Inferior parietal cortex (tissue), 1 donor: ENCODE measurements around the gene CHD2.
"Not testable (repeated sequence)": the region's sequence is repeated elsewhere in the genome, so short reads cannot be mapped to it uniquely, and the experiment has no call there.

Source experiments
- DNase-seq: peaks from one replicate; pipeline ENCODE4 v3.0.0-alpha.2; 2016; ENCODE audit errors: extremely low spot score

Gene CHD2

DNA sequence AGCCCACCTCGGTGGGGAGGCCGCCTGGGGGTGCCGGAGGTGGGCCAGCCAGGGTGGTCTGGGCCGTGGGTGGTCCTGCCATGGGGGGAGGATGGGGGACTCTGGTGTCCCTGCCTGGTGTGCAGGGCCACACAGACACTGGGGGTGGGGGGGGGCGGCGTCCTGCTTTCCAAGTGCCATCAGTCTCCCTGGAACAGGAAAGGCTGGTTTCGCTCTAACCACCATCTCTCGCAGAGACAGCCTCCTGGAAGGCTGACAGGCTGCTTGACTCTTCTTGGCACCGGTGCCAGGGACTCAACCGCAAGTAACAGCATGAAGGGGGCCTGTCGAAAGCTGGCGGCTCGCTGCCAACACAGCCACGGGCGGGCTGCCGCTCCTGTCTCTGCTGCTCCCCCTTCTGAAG, 148.6 kb downstream of the CHD2 start:
- no peak for DNase-seq

DNA sequence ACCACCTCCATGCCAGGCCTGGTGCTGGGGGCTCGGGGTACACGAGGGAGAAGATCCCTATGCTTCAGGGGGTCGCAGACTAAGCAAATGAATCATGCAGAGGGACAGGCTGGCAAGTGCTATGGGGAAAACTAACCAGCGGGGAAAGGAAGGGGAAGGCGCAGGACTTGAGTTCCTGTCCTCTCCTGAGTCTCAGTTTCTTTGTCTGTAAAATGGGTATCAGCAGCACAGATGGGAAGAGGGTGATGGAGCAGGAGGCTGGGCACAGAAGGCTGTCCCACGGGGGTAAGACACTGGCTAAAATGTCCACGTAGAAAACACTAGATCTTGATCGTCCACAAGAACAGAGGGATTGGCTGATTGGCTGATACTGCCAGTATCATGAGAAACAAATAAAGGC, 149.1 kb downstream of the CHD2 start:
- no peak for DNase-seq

DNA sequence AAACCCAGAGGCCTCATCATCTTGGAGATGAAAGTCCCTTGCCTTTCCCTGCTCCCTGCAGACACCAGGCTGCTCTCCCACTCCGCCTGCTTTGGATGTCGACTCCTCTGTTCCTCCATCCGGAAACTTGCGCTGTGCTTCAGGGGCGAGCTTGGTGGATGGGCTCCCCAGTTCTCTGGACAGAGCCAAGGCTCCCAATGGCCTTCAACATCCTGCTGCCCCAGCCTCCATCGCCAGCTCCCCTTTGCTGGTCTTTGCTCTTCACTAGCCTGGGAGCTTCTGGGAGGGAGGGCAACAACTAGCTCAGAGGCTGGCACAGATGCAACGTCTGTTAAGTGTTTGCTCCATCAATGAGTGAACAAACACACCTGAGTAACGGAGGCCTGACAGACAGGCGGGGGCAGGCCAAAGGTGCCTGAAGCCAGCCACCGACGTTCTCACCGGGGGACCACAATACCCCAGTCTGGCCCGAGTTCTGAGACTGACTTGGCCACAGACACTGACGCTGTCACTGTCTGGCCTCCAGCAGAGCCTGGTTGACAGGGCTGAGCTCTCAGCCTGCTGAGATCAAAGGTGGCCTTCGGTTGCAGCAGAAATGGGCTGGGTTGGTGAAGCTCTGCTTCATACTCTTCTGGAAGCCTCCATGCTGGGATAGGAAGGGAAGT, 149.9 kb downstream of the CHD2 start:
- DNase-seq = no peak

DNA sequence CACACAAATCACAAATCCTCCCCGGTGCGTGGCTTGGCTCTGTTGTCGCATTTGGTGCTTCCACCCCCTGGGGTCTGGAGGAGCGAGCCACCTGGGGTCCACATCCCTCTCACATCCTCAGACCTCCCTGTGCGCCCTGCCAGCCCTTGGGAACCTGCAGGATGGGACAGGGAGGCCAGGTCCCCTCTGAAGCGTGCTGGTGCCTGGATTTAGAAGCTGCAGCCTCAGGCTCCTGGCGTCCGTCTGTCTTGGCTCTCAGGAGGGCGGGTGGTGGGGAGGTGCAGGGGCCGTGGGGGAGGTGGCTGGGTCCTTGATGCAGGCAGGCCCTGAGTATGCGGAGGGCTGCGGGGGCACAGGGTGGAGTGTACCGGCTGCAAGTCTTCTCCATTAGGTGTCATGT, 150.5 kb downstream of the CHD2 start:
- DNase-seq = no peak

DNA sequence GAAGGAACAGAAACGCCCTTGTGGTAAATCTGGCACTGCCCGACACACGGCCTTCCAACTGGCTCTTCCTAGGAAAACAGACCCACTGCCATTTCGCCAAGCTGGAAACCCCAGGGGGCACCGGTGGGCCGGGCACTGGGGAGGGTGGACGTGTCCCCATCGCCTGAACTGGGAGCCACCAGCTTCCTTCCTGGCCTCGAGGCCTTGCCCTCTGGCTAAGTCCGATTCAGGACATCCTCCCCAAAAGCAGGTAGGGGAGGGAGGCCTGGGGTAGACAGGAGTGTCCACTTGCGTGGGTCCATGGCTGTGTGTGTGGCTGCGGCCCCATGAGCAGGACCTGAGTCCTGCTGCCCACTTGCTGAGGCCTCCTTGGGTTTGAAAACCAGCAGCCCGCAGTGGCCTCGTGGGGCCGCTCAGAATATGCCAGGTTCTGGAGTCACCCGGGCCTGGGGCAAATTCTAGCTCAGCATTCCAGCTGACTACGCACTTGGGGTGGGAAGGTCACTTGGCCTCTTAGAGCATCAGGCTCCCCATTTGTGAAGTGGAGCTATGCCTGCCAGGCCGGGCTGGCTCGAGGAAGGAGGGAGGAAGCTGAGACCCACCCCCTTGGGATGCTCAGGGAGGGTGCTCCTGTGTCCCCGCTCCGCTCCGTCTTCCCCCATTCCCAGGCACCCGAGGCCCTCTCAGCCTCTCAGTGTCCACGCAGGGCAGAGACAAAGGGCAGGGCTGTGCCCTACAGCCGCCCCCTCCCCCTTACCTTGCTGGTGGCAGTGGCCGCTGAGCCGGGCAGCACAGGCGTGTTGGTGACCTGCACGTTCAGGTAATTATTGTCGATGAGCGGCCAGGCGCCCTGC, 151.3 kb downstream of the CHD2 start:
- no peak for DNase-seq

DNA sequence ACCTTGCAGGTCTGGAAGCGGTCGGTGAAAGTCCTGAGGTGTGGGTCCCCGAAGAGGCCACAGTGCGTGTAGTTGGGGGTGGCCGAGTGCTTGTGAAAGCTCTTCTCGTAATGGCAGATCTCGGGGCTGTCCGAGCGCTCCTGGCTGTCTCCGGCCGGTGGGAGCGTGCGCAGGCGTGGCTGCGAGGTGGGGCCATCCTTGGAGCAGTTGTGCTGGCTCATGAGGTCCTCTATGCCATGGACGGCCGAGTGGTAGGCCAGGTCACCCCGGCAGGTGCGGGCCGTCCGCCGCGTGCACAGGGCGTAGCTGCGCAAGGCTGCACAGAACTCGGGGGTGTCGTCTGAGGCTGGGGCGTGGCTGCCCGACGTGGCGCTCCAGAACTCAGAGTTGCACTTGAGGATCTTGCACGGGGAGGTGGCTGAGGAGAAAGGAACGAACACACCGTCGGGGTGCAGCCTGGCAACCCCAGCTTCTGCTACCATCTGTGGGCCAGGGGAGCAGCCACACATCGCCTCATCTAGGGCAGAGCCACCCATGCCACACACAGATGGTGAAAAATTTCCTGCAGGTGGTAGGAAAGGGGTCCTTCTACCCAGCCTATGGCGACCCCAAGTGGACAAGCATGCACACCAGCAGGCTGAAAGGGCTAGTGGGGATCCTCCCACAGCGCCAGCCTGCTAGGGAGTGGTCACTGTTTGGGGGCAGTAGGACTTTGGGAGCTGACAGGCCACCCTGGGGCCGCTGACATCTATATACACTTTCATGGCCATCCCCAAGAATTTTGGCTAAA, 152.2 kb downstream of the CHD2 start:
- DNase-seq = no peak

DNA sequence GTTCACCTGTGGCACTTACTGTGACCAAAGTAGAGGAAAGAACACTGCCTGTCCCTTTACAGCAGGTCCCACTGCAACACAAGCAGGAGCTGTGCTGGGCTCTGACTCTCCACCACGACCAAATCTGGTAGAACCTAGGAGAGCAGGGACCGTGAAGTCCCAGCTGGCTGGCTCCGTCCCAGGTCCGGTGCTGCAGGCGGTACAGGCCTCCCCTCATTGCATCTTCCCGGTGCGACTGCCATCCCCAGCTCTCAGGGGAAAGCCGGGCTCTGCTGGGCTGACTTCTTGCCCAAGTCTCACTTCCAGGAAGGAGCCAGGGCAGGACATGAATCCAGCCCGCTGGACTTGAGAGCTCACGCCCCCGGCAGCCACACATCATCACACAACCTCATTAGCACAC, 155.1 kb downstream of the CHD2 start:
- DNase-seq = no peak

DNA sequence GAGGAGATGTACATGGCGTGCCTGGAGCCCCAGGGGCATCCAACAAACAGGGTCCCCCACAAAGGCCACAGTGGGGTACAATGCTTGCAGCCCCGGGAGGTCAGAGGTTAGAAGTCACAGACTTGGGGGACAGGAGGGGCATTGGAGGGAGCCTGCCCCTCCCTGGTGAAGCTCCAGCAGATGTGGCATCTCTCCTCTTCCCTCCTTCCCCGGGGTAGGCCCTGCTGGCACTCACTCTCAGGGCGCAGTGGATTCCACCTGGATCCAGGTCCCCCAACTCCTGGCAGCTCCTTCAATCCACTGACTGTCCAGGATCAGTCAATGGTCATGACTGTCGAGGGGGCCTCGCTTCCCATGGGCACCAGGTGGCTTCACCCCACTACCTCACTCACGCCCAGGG, 156.7 kb downstream of the CHD2 start:
- no peak for DNase-seq

DNA sequence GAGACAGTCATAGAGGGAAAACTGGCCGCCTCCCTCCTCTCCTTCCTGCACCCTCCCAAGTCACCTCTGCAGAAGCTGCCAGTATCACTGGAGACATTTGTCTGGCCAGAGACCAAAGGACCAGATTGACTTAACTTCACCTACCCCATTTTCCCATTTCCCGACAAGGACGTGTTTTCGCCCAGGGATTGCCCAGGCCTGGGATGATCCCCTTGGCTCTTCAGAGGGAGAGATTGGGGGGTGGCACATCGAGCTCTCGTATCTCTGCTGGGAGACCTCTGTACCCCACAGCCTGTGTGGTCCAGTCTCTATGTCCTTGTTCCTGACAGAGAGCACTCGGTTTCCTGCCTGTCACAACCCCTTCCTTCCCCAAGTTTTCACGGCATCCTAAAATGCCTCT, 157.5 kb downstream of the CHD2 start:
- no peak for DNase-seq

DNA sequence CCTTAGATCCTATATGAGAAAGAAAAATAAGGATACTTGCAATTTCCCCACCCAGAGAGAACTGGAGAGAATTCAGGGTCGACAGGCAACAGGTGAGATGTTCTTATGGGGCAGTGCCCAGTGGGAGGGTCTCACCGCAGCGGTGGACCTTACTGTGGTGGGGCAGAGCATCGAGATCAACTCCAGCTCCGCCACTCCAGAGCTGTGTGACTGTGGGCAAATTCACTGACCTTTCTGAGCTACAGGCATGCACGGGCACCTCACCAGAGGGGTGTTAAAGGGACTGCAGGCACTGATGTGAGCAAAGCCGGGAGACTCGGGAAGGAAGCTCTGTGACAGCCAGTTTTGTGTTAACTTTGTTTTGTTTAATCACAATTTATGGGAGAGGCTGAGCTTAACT, 158.0 kb downstream of the CHD2 start:
- DNase-seq = no peak

DNA sequence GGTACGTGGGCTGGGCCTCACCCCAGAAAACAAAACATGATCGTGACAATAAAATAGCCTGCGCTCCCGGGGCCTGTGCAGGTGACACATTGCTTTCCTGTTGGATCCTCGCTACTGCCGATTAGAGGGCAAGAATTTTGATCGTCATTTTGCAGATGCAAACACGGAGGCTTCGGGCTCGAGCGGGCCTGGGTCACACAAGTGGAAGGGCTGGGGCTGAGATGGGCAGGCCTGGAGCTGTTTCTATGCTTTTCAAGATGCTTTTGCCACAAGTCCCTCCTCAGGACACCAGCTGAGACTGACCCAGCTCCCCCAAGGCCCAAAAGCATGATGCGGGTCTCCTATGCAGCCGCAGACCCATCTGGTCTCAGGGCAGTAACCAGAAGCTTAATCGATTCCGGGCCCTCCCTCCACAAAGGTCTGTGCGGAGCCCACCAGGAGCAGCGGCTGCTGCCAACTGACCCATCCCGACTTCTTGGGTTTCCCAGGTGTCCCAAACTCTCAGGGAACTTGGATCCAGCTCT, 158.8 kb downstream of the CHD2 start:
- no peak for DNase-seq

DNA sequence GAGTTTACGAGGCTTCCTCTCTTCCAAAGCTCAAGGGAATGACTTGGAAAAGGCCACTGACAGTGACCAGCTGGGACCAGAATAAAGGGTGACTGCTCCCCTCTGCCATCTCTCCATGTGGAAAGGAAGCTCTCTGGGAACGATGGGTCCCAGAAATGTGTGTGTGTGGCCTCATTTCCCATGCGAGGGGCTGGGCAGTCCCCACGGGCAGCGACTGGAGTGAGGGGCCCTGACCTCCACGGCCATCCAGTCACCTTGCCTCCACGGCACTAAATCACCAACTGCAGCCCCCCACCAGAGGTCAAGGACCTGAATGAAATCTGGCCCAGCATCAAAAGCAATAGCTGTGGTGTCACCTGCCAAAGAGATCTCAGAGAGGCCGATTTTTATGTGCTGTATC, 159.3 kb downstream of the CHD2 start:
- no peak for DNase-seq

DNA sequence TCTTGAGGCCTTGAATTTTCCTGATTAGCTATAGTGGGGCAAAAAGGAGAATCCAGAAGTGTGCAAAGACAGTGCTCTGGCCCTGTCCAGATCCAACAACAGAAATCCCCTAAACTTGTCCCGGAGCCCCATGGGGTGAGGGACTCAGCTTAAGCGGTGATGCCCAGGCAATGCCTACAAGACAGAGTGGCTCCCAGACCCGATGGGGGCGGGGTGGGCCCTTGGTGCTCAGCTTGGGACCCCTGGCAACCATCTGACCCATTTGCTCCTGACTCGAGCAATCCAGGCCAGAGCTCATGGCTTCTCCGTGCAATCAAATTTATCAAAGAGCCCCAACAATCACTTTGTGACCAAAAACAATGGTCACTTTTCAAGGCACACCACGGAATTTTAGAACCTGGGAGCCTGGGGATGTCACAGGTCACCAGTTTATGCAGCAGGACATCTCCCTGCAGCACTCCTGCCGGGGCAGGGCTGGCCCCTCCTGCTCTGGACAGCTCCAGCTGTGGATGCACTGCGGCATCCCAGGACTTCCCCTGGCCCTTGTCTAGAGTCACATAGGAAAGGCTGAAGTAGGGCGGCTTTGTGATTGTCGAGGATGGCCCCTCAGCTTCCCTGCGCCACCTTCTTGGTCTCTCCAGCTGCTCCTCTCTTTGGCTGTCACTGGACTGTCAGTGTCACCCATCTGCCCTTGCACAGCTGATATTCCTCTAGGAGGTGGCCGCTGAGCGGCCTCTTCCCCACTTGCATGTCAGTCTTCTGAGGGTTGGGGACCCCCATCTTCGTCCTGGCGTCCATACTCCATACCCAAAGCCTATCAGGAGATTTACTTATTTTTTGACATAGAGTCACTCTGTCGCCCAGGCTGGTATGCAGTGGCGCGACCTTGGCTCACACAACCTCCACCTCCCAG, 160.5 kb downstream of the CHD2 start:
- no peak for DNase-seq

DNA sequence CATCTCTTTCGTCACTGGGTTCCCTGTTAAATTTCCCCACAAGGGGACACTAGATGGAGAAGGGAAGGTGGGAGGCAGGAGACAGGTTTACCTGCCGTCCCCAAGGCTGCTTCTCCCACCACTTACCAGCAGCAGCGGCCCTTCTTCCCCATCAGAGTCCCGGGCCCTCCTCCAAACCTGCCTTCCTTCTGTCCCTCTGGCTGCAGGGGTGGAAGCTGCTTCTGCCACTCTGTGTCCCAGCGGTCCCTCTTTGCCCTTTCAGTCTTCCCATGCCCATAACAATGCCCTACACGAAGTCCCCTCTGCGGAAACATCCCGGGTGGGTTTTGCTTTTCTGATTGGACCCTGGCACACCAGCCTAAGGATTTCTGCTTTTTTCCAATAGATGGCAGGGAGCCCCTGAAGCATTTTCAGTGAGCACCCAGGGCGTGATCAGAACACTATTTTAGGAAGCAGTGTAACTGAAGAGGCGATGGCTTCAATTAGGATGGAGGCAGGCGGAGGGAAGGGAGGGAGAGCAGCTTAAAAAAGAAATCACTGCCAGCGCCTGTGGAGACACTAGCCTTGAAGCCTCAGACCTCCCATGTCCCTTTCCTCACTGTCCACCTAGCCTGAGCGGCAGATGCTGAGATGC, 162.6 kb downstream of the CHD2 start:
- DNase-seq = not testable (repeated sequence)

DNA sequence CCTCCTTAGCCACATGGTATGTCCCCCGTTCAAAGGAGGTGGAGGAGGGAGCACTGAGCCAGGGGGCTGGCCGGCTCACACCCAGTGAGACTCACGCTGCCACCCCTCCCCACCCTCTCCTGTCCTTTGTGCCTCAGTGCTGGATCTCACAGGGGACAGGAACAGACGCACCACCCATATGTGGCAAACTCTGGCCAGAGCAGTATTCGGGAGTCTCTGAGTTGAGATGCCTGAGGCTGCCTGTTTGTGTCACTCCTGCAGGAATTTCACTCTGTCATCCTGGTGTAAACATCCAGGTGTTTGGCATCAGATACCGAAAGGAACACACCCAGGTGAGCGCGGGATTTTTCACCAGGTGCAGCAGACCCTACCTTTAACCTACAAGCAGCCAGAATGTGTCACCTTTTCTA, 163.1 kb downstream of the CHD2 start:
- no peak for DNase-seq

DNA sequence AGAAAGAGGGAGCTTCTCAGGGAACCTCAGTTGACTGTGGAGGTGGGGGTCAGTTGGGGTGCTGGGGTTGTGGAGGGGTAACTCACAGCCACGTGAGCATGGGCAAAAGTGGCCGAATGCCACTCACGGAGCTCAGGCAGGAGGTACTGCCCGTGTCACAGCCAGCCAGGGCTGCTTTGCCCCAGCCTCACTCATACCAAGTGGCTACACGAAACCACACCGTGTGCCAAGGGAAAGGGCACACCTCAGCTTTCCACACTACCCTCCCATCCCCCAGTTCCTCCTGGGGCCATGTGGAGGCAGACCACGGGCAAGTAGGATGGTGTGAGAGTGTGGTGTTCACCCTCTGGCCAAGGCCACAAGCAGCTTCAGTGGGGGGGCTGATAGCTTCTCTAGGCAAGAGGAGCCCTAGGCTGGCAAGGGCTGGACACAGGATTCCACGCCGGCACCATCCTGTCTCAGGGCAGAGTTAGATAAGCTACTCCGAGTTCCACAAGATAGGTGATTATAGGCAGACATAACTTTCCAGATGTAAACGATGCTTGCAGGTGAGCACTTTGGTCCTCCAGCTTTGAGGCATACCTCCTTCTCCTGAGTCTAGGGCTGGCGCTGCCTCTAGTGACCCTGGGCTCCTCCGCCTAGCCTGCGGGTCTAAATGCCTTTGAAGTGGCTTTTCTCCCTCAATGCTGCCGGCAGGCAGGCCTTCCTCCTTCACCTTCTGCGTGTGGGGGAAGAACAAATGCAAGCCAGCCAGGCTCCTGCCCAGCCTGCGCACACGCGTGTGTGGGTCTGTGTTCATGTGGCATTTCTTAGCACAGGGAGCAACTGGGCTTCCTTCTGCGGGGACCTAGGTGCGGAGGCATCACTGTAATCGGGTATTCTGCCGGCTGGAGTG, 163.9 kb downstream of the CHD2 start:
- no peak for DNase-seq

DNA sequence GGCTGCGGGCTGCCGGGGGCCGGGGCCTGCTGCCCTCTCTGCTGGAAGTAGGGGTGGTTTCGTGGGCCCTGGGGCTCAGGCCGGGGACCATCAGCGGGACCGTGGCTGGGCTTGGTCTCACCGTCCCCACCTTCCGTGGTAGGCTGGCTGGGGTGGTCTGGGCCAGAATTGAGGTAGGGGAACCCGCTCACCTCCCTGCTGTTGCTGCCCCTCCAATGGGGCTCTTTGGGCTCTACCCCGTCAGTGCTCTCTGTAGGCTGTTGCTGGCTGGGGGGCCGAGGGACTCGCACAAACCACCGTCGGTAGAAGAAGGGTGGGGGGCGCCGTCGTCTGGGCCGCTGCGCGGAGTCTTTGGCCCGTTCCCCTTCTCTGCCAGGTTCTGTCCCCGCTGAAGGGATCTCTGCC, 165.5 kb downstream of the CHD2 start:
- no peak for DNase-seq

DNA sequence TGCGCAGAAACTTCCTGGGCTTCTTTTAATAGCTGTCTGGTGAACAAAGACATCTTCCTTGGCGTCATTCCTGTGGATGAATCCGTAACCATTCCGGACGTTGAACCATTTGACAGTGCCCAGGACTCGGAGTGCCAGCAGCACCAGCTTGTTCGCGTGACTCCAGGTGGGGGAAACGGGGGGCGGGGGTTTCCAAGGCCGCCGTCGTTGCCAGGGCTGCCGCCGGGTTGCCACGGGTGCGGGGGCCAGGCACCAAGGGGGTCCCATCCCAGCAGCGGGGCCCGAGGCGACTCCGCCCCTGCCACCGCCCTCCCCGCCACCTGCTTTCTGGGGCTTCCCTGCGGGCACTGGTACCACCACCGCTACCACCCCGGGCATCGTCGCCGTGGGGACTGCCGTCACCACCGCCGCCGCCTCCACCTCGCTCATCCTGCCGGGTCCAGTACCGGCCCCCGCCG, 166.1 kb downstream of the CHD2 start:
- no peak for DNase-seq

DNA sequence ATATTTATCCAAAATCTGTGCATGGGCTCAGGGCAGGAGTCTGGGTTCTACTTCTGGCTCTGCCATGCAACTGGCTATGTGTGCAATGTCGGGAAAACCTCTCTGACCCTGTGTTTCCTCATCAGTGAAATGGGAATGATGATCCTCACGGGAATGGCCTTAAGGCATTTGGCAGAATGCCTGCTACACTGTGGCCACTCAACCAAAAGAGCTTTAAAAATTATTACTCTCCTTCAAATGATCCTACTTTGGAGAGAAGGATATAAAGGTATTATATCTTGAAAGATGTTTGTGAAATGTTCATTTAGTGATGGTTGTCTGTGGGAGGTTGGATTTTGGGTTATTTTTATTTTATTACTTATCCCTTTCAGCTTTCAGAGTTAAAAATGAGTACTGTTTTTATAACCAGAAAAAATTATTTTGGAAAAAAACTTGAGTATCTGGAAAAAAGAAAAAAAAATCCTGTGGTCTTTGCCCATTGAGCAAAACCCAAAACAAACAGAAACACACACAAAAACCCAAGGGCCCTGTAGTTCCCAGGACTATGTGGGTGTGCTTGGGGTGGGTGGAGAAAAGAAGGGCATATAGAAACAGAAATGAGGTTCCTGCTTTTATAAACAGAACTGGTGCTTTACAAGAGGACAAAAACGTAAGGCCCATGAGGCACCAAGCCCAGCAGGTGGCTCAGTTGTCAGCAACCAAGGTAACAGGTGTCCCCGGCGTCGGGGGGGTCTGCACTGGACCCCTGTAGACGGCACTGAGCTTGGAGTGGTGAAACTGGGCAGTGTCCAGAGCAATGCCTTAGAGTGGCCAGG, 166.9 kb downstream of the CHD2 start:
- no peak for DNase-seq
